ENCODE results near the gene GDPD1.
"Not testable (repeated sequence)": the region's sequence is repeated elsewhere in the genome, so short reads cannot be mapped to it uniquely, and the experiment has no call there.

The GDPD1 gene

GRCh38 chr17:59311521-59311920 is 91.2 kb downstream of the GDPD1 start:
- not testable (repeated sequence) for H3K9me3 ChIP-seq (ENCODE audit: control insufficient read depth, insufficient read depth, low read depth, low read length); H3K27ac ChIP-seq (ENCODE audit: extremely low read depth, low read depth, low read length); H3K4me1 ChIP-seq (ENCODE audit: control insufficient read depth, insufficient read depth, low read length); H3K36me3 ChIP-seq (ENCODE audit: control insufficient read depth in 2 of 2, insufficient read depth in 1 of 2, low read length in 2 of 2); H3K4me3 ChIP-seq (ENCODE audit: low read depth, low read length)
- POLR2A ChIA-PET = interaction anchor here (0.5 to 1.2 kb wide), 2 partner anchors 96 to 254 kb away, joined by 3 to 4 read pairs; partner anchors contain the start of gene DHX40
- 0 out of 2 replicates have a peak, but pooled peaks have one; percentile 16 for TF ChIP-seq ZNF335 (tag by site-specific recombination; conservative IDR thresholded peaks at IDR 0.05)
- CTCF ChIA-PET = interaction anchor here (0.5 to 12.1 kb wide), 33 partner anchors 9 to 1182 kb away, joined by 3 to 290 read pairs (median 4); partner anchors contain the start of gene GDPD1

GRCh38 chr17:59315866-59316265 is 95.6 kb downstream of the GDPD1 start:
- no peak overlapping the region for H3K27ac ChIP-seq (ENCODE audit: extremely low read depth, low read depth, low read length)
- TF ChIP-seq SP7 (tag by site-specific recombination; IDR thresholded peaks at IDR 0.05) (no peak), ZSCAN4 (tag by site-specific recombination; IDR thresholded peaks at IDR 0.05) (no peak), GLI4 (tag by site-specific recombination; IDR thresholded peaks at IDR 0.05) (no peak), REST (tag by site-specific recombination; IDR thresholded peaks at IDR 0.05) (no peak), ZFP69B (tag by site-specific recombination; IDR thresholded peaks at IDR 0.05) (no peak), SP3 (tag by site-specific recombination; IDR thresholded peaks at IDR 0.05) (no peak), ZNF214 (tag by site-specific recombination; IDR thresholded peaks at IDR 0.05; ENCODE audit: borderline replicate concordance) (no peak), INSM2 (tag by site-specific recombination; IDR thresholded peaks at IDR 0.05) (no peak), ZBTB6 (tag by site-specific recombination; IDR thresholded peaks at IDR 0.05) (no peak), ZBTB1 (tag by site-specific recombination; IDR thresholded peaks at IDR 0.05) (no peak), ZNF433 (tag by site-specific recombination; IDR thresholded peaks at IDR 0.05; ENCODE audit: low read depth) (no peak), ZNF138 (tag by site-specific recombination; IDR thresholded peaks at IDR 0.05; ENCODE audit: borderline replicate concordance) (no peak), ZNF48 (tag by site-specific recombination; IDR thresholded peaks at IDR 0.05) (no peak), ZNF777 (tag by site-specific recombination; IDR thresholded peaks at IDR 0.05; ENCODE audit: borderline replicate concordance) (no peak)
- TF ChIP-seq, protein P1, sequence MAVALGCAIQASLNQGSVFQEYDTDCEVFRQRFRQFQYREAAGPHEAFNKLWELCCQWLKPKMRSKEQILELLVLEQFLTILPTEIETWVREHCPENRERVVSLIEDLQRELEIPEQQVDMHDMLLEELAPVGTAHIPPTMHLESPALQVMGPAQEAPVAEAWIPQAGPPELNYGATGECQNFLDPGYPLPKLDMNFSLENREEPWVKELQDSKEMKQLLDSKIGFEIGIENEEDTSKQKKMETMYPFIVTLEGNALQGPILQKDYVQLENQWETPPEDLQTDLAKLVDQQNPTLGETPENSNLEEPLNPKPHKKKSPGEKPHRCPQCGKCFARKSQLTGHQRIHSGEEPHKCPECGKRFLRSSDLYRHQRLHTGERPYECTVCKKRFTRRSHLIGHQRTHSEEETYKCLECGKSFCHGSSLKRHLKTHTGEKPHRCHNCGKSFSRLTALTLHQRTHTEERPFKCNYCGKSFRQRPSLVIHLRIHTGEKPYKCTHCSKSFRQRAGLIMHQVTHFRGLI (tag by site-specific recombination; IDR thresholded peaks at IDR 0.05) = no peak
- TF ChIP-seq, protein P2, sequence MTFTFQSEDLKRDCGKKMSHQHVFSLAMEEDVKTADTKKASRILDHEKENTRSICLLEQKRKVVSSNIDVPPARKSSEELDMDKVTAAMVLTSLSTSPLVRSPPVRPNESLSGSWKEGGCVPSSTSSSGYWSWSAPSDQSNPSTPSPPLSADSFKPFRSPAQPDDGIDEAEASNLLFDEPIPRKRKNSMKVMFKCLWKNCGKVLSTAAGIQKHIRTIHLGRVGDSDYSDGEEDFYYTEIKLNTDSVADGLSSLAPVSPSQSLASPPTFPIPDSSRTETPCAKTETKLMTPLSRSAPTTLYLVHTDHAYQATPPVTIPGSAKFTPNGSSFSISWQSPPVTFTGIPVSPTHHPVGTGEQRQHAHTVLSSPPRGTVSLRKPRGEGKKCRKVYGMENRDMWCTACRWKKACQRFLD (tag by site-specific recombination; IDR thresholded peaks at IDR 0.05) = no peak
- H3K4me1 ChIP-seq (ENCODE audit: control insufficient read depth, insufficient read depth, low read length) = no peaks in the 10 kb centered on the region
- no peak overlapping the region for H3K4me3 ChIP-seq (ENCODE audit: low read depth, low read length)
- CTCF ChIA-PET = interaction anchor here (0.5 to 12.1 kb wide), 11 partner anchors 9 to 243 kb away, joined by 3 to 290 read pairs (median 4); no protein-coding TSS in a partner anchor
- H3K36me3 ChIP-seq (ENCODE audit: control insufficient read depth in 2 of 2, insufficient read depth in 1 of 2, low read length in 2 of 2) = no peaks in the 10 kb centered on the region
- POLR2A ChIA-PET = no interaction called here
- H3K9me3 ChIP-seq (ENCODE audit: control insufficient read depth, insufficient read depth, low read depth, low read length) = no peaks in the 10 kb centered on the region
